ENCODE results near the gene MCC.

DNA sequence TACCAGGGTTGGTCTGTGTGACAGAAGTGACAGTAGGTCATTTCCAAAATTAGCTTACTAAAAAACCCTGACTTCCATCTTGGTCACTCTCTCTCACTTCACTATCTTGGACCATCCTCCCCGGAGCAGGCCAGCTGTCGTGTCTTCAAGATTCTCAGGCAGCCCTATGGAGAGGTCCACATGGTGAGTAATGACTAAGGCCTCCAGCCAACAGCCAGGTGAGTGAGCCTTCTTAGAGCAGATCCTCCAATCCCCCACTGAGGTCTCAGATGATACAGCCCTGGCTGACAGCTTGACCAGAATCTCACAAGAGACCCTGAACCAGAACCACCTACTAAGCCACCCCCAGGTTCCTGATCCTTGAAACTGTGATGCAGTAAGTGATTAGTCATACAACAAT lies 419.7 kb downstream of the MCC start:
- no peak for TF ChIP-seq CTCF (IDR thresholded peaks at IDR 0.05)
- no peak for TF ChIP-seq EZH2phosphoT487 (IDR thresholded peaks at IDR 0.05)
- TF ChIP-seq EZH2 (IDR thresholded peaks at IDR 0.05): no peak
